HG03175 (cell line): Measurements from ENCODE around the gene ZMYM3.

ENCODE experiments used
- ATAC-seq: cut with Tn5 transposase; IDR thresholded peaks from one replicate; pipeline ENCODE4 v1.9.1; 2021; ENCODE audit warnings: mild to moderate bottlenecking, moderate library complexity; ENCODE audit not compliant: unreplicated experiment

ZMYM3 gene

GRCh38 chrX:71214604-71215337, 39.2 kb downstream of the ZMYM3 start:
- ATAC-seq, result no peak

- ATAC-seq, result no peak
These were observed 39.8 kb downstream of the ZMYM3 start for GRCh38 chrX:71214152-71214551.

GRCh38 chrX:71212536-71212935, 41.4 kb downstream of the ZMYM3 start:
- no peak for ATAC-seq

- no peak for ATAC-seq
These were observed 43.1 kb downstream of the ZMYM3 start for GRCh38 chrX:71210816-71211215.

- no peak for ATAC-seq
These were observed 54.5 kb downstream of the ZMYM3 start for GRCh38 chrX:71199252-71200008.

GRCh38 chrX:71198066-71198465, 55.9 kb downstream of the ZMYM3 start:
- ATAC-seq, result peak; percentile 73

- ATAC-seq, result peak; percentile 59
These were observed 57.8 kb downstream of the ZMYM3 start for GRCh38 chrX:71195964-71196649.

GRCh38 chrX:71191248-71191647, 62.7 kb downstream of the ZMYM3 start:
- no peak for ATAC-seq
